Measurements from ENCODE around the gene ZNF81.

- TF ChIP-seq POLR2A (IDR thresholded peaks at IDR 0.05; ENCODE audit: borderline replicate concordance, extremely low read depth, insufficient read depth, insufficient read length): no peak
- TF ChIP-seq CTCF (IDR thresholded peaks at IDR 0.05 in 2 of 3, conservative IDR thresholded peaks at IDR 0.05 in 1 of 3; ENCODE audit: borderline replicate concordance in 1 of 3, insufficient read depth in 1 of 3, low read depth in 2 of 3, low read length in 2 of 3): no peak
- TF ChIP-seq MAX (IDR thresholded peaks at IDR 0.05): no peak
- no peak for TF ChIP-seq REST (IDR thresholded peaks at IDR 0.05; ENCODE audit: low read depth)
- TF ChIP-seq FOSL1 (IDR thresholded peaks at IDR 0.05; ENCODE audit: low read depth): no peak
- no peak for TF ChIP-seq ZFX (IDR thresholded peaks at IDR 0.05)
- TF ChIP-seq YY1 (IDR thresholded peaks at IDR 0.05; ENCODE audit: extremely low read depth, insufficient replicate concordance, low read depth, low read length): no peak
- TF ChIP-seq CEBPB (IDR thresholded peaks at IDR 0.05; ENCODE audit: low read depth): no peak
- TF ChIP-seq EZH2 (IDR thresholded peaks at IDR 0.05): no peak
- no peak for TF ChIP-seq ZNF274 (IDR thresholded peaks at IDR 0.05; ENCODE audit: low read depth, low read length)
- TF ChIP-seq POLR2AphosphoS5 (IDR thresholded peaks at IDR 0.05; ENCODE audit: low read depth, low read length): no peak
- no peak for TF ChIP-seq CBX3 (IDR thresholded peaks at IDR 0.05; ENCODE audit: low read depth)
Observed at GRCh38 chrX:47840111-47840510, 3.4 kb downstream of the ZNF81 start.

Data from HCT116 (cell line).